HL-60 (cell line): ENCODE data around the gene CFAP20DC.

Experiments
- DNase-seq, 2 experiments: peaks; one replicate each; pipeline ENCODE4 v3.0.0-alpha.2; 2010 to 2020; ENCODE audit warnings: low read depth in 1 of 2, low spot score in 1 of 2
- H3K27ac ChIP-seq: fragments of 250-450 bp; sonication (Bioruptor Pico); replicated peaks from 2 replicates; pipeline ENCODE4 v1.5.1; 2020; ENCODE audit warnings: mild to moderate bottlenecking, moderate library complexity
- H3K27me3 ChIP-seq: fragments of 250-450 bp; sonication (Bioruptor Pico); 2 replicates; pipeline ENCODE4 v1.5.1; 2021; ENCODE audit warnings: mild to moderate bottlenecking, moderate library complexity; ENCODE audit not compliant: insufficient read depth, poor library complexity, severe bottlenecking
- H3K4me3 ChIP-seq: replicated peaks from 2 replicates; pipeline ENCODE4 v1.5.1; 2011; ENCODE audit warnings: mild to moderate bottlenecking, control low read depth, low read length; ENCODE audit not compliant: insufficient read depth
- CTCF ChIP-seq: IDR thresholded peaks from one replicate; pipeline ENCODE4 v1.5.1; 2011; ENCODE audit warnings: low read length, control low read depth, inconsistent platforms; ENCODE audit not compliant: insufficient read depth
- GABPA ChIP-seq: IDR thresholded peaks from 2 replicates; pipeline ENCODE4 v1.6.1; 2012; ENCODE audit warnings: low read depth
- POLR2AphosphoS5 ChIP-seq: IDR thresholded peaks from 2 replicates; pipeline ENCODE4 v1.6.1; 2012; ENCODE audit warnings: low read depth
- REST ChIP-seq: IDR thresholded peaks from 2 replicates; pipeline ENCODE4 v1.6.1; 2012; ENCODE audit warnings: low read depth; ENCODE audit not compliant: insufficient replicate concordance
- SPI1 ChIP-seq: IDR thresholded peaks from 2 replicates; pipeline ENCODE4 v1.6.1; 2012; ENCODE audit warnings: low read depth, mild to moderate bottlenecking, borderline replicate concordance

Gene CFAP20DC

GRCh38 chr3:58723173-58723572, 326.7 kb downstream of the CFAP20DC start:
- no peak for TF ChIP-seq CTCF
- no peak for TF ChIP-seq REST
- TF ChIP-seq GABPA: no peak
- TF ChIP-seq SPI1: no peak
- TF ChIP-seq POLR2AphosphoS5: no peak
- Histone ChIP-seq H3K27ac (no peak overlapping the region), H3K4me3 (no peak overlapping the region), H3K27me3 (no peaks in the 10 kb centered on the region)
- no peak for DNase-seq

GRCh38 chr3:58722561-58722960, 327.3 kb downstream of the CFAP20DC start:
- H3K27me3 ChIP-seq: no peaks in the 10 kb centered on the region
- TF ChIP-seq POLR2AphosphoS5 (no peak), GABPA (no peak), CTCF (no peak), REST (no peak), SPI1 (no peak)
- H3K4me3 ChIP-seq: no peak overlapping the region
- DNase-seq: no peak
- no peak overlapping the region for H3K27ac ChIP-seq

GRCh38 chr3:58720526-58720925, 329.3 kb downstream of the CFAP20DC start:
- H3K4me3 ChIP-seq: no peak overlapping the region
- H3K27me3 ChIP-seq: no peaks in the 10 kb centered on the region
- DNase-seq: no peak
- H3K27ac ChIP-seq: no peak overlapping the region
- TF ChIP-seq REST (no peak), GABPA (no peak), POLR2AphosphoS5 (no peak), SPI1 (no peak), CTCF (no peak)
